ENCODE measurements around the gene TSSK2.

- TF ChIP-seq CTCF (IDR thresholded peaks at IDR 0.05; ENCODE audit: low read length) (no peak), EZH2 (optimal IDR thresholded peaks at IDR 0.05; ENCODE audit: low read depth, low read length) (no peak), EZH2phosphoT487 (IDR thresholded peaks at IDR 0.05; ENCODE audit: low read length) (no peak)
These were observed 20.0 kb upstream of the TSSK2 start for GRCh38 chr22:19111140-19111539.
